PFSK-1 (cell line): ENCODE measurements around the gene UHMK1.

Experiments used
- FOXP2 ChIP-seq: optimal IDR thresholded peaks from 2 replicates; pipeline ENCODE3; 2011; ENCODE audit warnings: borderline replicate concordance, control low read depth, inconsistent platforms; ENCODE audit not compliant: insufficient read depth; ENCODE audit errors: extremely low read length, extremely low read depth
- POLR2AphosphoS5 ChIP-seq: IDR thresholded peaks from 2 replicates; pipeline ENCODE4 v1.6.1; 2012; ENCODE audit warnings: low read depth, mild to moderate bottlenecking, control low read depth, low read length, moderate library complexity
- SIN3A ChIP-seq: IDR thresholded peaks from 2 replicates; pipeline ENCODE4 v1.6.1; 2012; ENCODE audit warnings: mild to moderate bottlenecking, low read length, moderate library complexity, borderline replicate concordance; ENCODE audit not compliant: insufficient read depth
- TAF1 ChIP-seq: IDR thresholded peaks from 2 replicates; pipeline ENCODE4 v1.6.1; 2012; ENCODE audit warnings: low read length, control low read depth, borderline replicate concordance; ENCODE audit not compliant: insufficient read depth
- TF ChIP-seq, protein P1 (sequence below), 2 experiments: IDR thresholded peaks; 2 replicates each; pipeline versions ENCODE4 v1.6.1 to v1.8.0; 2011 to 2012; ENCODE audit warnings: low read depth in 2 of 2, low read length in 2 of 2, control low read depth in 1 of 2, inconsistent platforms in 1 of 2, mild to moderate bottlenecking in 1 of 2, moderate library complexity in 1 of 2; ENCODE audit not compliant: insufficient read depth in 1 of 2

The UHMK1 gene

DNA sequence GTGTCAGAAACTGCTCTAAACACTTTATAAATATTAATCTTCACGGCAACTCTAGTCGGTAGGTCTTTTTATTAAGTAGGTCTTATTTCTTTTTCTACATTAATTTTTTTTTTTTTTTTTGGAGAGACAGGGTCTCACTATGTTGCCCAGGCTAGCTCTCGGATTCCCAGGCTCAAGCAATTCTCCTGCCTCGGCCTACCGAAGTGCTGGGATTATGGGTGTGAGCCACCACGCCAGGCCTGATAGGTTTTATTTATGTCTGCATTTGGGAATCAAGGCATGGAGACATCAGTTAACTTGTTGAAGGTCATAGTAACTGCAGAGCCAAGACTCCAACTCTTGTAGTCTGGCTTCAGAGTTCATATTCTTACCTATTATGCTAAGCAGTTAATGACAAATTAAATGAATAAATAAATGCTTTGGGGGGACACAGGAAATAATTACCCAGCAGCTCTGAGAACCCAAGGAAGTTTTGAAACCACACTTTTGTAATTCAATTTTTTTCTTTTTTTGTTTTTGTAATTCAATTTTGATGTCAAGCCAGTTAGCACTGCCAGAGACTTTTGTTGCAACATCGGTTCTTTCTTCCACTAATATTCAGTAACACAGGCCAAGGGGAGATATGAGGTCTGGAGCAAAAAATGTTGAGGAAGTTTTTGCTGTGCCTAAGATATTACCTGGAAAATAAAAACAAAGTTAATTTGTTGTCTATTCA, 54.5 kb downstream of the UHMK1 start:
- TF ChIP-seq SIN3A (no peak), FOXP2 (no peak), POLR2AphosphoS5 (no peak), TAF1 (no peak)
- TF ChIP-seq, protein P1, sequence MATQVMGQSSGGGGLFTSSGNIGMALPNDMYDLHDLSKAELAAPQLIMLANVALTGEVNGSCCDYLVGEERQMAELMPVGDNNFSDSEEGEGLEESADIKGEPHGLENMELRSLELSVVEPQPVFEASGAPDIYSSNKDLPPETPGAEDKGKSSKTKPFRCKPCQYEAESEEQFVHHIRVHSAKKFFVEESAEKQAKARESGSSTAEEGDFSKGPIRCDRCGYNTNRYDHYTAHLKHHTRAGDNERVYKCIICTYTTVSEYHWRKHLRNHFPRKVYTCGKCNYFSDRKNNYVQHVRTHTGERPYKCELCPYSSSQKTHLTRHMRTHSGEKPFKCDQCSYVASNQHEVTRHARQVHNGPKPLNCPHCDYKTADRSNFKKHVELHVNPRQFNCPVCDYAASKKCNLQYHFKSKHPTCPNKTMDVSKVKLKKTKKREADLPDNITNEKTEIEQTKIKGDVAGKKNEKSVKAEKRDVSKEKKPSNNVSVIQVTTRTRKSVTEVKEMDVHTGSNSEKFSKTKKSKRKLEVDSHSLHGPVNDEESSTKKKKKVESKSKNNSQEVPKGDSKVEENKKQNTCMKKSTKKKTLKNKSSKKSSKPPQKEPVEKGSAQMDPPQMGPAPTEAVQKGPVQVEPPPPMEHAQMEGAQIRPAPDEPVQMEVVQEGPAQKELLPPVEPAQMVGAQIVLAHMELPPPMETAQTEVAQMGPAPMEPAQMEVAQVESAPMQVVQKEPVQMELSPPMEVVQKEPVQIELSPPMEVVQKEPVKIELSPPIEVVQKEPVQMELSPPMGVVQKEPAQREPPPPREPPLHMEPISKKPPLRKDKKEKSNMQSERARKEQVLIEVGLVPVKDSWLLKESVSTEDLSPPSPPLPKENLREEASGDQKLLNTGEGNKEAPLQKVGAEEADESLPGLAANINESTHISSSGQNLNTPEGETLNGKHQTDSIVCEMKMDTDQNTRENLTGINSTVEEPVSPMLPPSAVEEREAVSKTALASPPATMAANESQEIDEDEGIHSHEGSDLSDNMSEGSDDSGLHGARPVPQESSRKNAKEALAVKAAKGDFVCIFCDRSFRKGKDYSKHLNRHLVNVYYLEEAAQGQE (IDR thresholded peaks at IDR 0.05; ENCODE audit: insufficient read depth in 1 of 2, low read depth in 2 of 2, low read length in 2 of 2): no peak

DNA sequence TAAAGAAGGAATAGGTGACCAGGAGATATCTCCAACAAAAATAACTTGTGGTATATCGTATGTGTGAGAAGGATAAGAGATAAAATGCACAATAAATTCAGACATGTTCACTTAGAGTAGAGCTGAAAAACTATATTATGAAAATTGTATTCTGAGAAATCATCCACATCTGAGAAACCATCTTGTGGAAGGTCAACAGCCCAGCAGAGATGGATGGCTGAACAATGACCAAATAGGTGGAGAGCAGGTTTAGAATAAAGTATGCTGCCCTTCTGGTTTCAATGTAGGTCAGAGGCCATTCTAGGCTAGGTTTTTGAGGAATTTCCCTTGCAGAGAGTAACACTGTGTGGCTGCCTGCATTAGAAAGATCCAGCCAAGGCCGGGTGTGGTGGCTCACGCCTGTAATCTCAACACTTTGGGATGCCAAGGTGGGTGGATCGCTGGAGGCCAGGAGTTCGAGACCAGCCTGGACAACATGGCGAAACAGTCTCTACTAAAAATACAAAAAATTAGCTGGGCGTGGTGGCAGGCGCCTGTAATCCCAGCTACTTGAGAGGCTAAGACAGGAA, 55.1 kb downstream of the UHMK1 start:
- no peak for TF ChIP-seq POLR2AphosphoS5

DNA sequence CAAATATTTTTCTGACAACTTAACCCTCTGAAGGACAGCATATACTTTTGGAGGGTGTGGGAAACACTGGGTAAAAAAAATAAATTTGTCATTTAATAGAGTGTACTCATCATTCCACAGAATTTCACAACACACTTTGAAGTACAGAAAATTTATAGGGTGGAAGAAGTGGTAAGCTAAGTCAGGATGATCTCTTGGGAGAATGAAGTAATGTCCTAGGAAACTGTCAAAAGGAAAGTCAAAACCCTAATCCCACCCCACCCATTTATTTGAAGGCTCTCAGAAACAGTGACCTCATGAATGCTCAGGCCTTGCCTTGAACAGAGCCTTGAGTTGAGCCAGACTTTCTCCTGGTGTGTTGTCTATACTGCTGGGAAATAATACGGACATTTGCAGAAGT, 56.6 kb downstream of the UHMK1 start:
- TF ChIP-seq TAF1 (no peak), SIN3A (no peak), POLR2AphosphoS5 (no peak), FOXP2 (no peak)
- TF ChIP-seq, protein P1 (IDR thresholded peaks at IDR 0.05; ENCODE audit: insufficient read depth in 1 of 2, low read depth in 2 of 2, low read length in 2 of 2): no peak

DNA sequence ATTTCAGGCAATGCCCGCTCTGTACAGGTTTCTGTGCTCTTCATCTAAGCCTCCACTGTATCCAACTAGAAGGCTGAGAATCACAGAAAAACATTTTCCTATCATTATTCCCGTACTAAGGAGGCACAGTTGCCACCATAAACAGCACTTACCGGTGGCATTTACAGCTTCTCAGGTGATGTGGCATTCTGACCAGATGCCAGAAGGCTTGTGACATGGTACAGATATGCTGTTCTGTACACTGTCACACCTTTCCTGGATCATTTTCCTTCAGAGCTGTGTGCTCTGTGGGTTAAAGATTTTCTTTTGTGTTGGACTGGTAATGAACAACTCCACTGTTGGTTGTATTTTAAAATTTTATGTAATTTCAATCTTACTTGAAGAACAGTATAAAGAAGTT, 59.9 kb downstream of the UHMK1 start:
- TF ChIP-seq POLR2AphosphoS5 (no peak), SIN3A (no peak), TAF1 (no peak)

DNA sequence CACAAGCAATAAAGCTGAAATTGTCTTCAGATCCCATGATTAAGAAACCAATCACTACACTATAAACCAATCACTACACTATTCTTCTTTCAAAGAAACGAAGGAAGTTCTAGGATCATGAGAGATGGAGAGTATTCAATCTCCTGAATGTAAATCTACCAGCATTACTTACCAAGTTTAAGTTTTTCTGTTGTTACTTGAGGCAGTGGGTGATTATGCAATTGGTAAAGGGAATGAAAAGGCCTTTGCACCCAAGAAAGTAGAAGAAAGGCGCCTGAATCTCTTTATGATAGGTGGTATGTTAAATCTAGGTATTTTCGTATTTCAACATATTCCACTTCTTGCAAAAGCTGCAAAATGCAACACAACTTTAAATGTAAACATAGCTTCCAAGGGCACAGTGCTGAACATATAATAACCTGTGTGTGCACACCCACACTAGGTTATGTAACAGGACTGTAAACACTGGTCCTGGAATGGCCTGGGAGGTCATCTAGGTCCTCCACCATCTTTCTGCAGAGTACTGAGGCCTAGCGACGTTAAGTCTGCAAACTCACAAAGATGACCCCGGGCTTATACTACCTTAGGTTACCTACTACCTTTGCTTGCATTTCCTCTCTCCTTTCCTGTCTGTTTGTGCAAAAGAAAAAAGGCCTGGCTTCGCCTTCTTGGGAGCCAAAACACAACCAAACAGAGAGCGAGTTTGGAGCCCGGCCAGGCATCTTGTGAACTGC, 62.9 kb downstream of the UHMK1 start:
- TF ChIP-seq SIN3A (no peak), FOXP2 (no peak), TAF1 (no peak), POLR2AphosphoS5 (no peak)
- TF ChIP-seq, protein P1 (IDR thresholded peaks at IDR 0.05; ENCODE audit: insufficient read depth in 1 of 2, low read depth in 2 of 2, low read length in 2 of 2): no peak

DNA sequence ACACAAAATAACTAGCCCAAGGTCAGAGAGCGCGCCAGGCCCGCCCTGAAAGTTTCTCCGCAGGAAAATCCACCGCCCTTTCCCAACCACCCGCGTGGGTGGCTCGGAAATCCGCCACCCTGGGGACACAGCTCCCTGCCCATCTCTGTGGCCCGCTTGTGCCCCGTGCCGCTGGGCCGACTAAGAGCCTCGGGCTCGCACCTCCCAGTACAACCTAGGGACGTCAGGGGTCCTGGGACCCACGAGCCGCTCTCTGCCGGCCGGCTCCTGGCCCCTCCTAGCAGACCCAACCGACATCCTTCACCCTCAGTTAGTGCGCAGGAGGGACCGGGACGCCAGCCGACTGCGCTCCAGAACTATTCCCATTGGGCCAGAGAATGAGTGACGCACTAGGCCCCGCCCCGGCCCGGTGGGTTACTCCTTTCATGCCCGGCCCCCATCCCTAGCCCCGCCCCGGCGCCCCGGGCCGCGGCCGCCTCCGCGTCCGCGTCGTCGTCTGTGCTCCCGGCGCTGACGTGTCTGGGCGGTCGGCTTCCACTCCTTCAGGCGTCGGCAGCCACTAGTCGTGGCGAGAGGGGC, 63.5 kb downstream of the UHMK1 start:
- peak; percentile 72 for TF ChIP-seq TAF1
- TF ChIP-seq, protein P1 (IDR thresholded peaks at IDR 0.05; ENCODE audit: insufficient read depth in 1 of 2, low read depth in 2 of 2, low read length in 2 of 2): no peak
- peak; percentile 79 for TF ChIP-seq POLR2AphosphoS5
